HEK293 (cell line): ENCODE measurements around the gene MUC12.

Experiments
- MZF1 ChIP-seq: fragments of 450-650 bp; formaldehyde crosslinking; IDR thresholded peaks from 2 replicates; pipeline ENCODE4 v1.5.1; 2017; ENCODE audit warnings: missing biosample characterization, missing genetic modification characterization, borderline replicate concordance
- YY1 ChIP-seq: fragments of 450-650 bp; formaldehyde crosslinking; IDR thresholded peaks from 2 replicates; pipeline ENCODE4 v1.5.1; 2018; ENCODE audit warnings: missing biosample characterization, missing genetic modification characterization
- ZNF133 ChIP-seq: fragments of 450-650 bp; formaldehyde crosslinking; IDR thresholded peaks from 2 replicates; pipeline ENCODE4 v1.5.1; 2016; ENCODE audit warnings: missing biosample characterization, missing genetic modification characterization
- ZNF140 ChIP-seq: fragments of 450-650 bp; formaldehyde crosslinking; IDR thresholded peaks from 2 replicates; pipeline ENCODE4 v1.5.1; 2016; ENCODE audit warnings: missing biosample characterization, missing genetic modification characterization
- ZNF274 ChIP-seq, 2 experiments: fragments of 200-500 bp in 1 of 2; fragments of 450-650 bp in 1 of 2; sonication (Bioruptor generic) in 1 of 2; formaldehyde crosslinking in 1 of 2; IDR thresholded peaks; 2 replicates each; pipeline versions ENCODE4 v1.5.1 to v1.6.1; 2014 to 2016; ENCODE audit warnings: borderline replicate concordance in 1 of 2, inconsistent platforms in 1 of 2, low read length in 1 of 2, missing biosample characterization in 1 of 2, missing genetic modification characterization in 1 of 2
- ZNF623 ChIP-seq: fragments of 450-650 bp; formaldehyde crosslinking; IDR thresholded peaks from 2 replicates; pipeline ENCODE4 v1.5.1; 2016; ENCODE audit warnings: missing biosample characterization, missing genetic modification characterization
- ZNF660 ChIP-seq: fragments of 450-650 bp; IDR thresholded peaks from 2 replicates; pipeline ENCODE4 v1.5.1; 2018; ENCODE audit warnings: missing biosample characterization, mild to moderate bottlenecking, missing genetic modification characterization
- TF ChIP-seq, protein P1 (sequence below): fragments of 450-650 bp; formaldehyde crosslinking; IDR thresholded peaks from 2 replicates; pipeline ENCODE4 v1.5.1; 2016; ENCODE audit warnings: missing biosample characterization, missing genetic modification characterization

DNA sequence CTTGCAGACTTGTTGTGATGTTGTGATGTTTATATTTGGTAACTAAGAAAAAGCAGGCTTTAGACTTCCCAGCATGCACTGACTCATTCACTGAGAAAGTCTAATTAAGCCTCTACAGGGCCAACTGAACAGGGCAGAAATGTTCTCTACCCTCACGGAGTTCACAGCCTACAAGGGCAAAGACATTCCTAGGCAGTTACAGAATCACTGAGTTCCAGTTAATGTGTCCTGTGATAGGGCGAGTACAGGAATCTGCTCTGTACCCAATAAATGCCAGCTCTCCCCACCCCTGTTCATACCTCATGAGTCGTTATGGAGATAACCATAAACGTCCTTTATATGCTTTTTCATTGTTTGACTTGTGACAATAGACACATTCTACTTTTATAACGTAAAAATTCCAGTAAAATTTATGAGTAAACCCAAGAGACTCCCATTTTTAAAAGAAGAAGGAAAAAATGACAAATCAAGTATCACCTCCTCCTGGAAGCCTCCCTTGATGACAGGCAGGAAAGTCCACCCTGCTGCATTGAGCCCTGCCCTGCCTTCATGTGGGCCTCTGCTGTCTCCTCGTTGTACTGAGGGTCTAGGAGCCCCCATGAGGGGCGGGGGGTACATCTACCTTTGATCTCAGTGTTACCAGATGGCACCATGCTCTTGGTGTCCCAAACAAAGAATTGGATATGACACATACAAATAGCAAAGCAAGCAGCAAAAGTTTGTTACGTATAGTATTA, 14.3 kb downstream of the MUC12 start:
- TF ChIP-seq, protein P1, sequence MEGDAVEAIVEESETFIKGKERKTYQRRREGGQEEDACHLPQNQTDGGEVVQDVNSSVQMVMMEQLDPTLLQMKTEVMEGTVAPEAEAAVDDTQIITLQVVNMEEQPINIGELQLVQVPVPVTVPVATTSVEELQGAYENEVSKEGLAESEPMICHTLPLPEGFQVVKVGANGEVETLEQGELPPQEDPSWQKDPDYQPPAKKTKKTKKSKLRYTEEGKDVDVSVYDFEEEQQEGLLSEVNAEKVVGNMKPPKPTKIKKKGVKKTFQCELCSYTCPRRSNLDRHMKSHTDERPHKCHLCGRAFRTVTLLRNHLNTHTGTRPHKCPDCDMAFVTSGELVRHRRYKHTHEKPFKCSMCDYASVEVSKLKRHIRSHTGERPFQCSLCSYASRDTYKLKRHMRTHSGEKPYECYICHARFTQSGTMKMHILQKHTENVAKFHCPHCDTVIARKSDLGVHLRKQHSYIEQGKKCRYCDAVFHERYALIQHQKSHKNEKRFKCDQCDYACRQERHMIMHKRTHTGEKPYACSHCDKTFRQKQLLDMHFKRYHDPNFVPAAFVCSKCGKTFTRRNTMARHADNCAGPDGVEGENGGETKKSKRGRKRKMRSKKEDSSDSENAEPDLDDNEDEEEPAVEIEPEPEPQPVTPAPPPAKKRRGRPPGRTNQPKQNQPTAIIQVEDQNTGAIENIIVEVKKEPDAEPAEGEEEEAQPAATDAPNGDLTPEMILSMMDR (tag by site-specific recombination) = no peak
- TF ChIP-seq ZNF623 (tag by site-specific recombination) = no peak
- no peak for TF ChIP-seq ZNF133
- TF ChIP-seq MZF1 (tag by site-specific recombination) = no peak
- no peak for TF ChIP-seq ZNF140 (tag by site-specific recombination)
- no peak for TF ChIP-seq ZNF274 (IDR thresholded peaks at IDR 0.05; ENCODE audit: low read length)
- TF ChIP-seq ZNF274 (tag by site-specific recombination; IDR thresholded peaks at IDR 0.05; ENCODE audit: borderline replicate concordance) = no peak
- TF ChIP-seq YY1 (tag by site-specific recombination) = no peak
- TF ChIP-seq ZNF660 (tag by site-specific recombination) = no peak
